Fibroblast of lung (primary cell): ENCODE results near the gene SCUBE1. TPM values are rescaled to one million over a fixed set of nuclear protein-coding genes. Genes with fewer than 3 reads are reported as not detected.
A peak's percentile ranks its signal among the peaks of the same experiment; 100 is the strongest.

Experiments
- DNase-seq, 2 donors: peaks; one replicate each; pipeline versions ENCODE4 v3.0.0 to v3.0.0-alpha.2; 2010; ENCODE audit warnings: low read depth in 2 of 2
- H2AFZ ChIP-seq: 2 replicates; pipeline ENCODE4 v1.5.1; 2012; ENCODE audit warnings: low read length, control low read depth, inconsistent platforms
- H3K27ac ChIP-seq: 2 replicates; pipeline ENCODE4 v1.5.1; 2011; ENCODE audit warnings: low read length, control low read depth; ENCODE audit not compliant: insufficient read depth
- H3K27me3 ChIP-seq: 2 replicates; pipeline ENCODE4 v1.5.1; 2011; ENCODE audit warnings: mild to moderate bottlenecking, low read length; ENCODE audit not compliant: control insufficient read depth, insufficient read depth
- H3K36me3 ChIP-seq: 2 replicates; pipeline ENCODE4 v1.5.1; 2011; ENCODE audit warnings: low read length; ENCODE audit not compliant: control insufficient read depth, insufficient read depth
- H3K4me1 ChIP-seq: 2 replicates; pipeline ENCODE4 v1.5.1; 2011; ENCODE audit warnings: low read length; ENCODE audit not compliant: control insufficient read depth, insufficient read depth; ENCODE audit errors: extremely low read depth
- H3K4me2 ChIP-seq: 2 replicates; pipeline ENCODE4 v1.5.1; 2011; ENCODE audit warnings: low read length, control low read depth; ENCODE audit not compliant: insufficient read depth; ENCODE audit errors: extremely low read depth
- H3K4me3 ChIP-seq, 4 experiments: fragments of 200-600 bp in 1 of 4; sonication (generic) in 1 of 4; replicated peaks in 1 of 4; 2 replicates each; pipeline ENCODE4 v1.5.1; 2011 to 2016; ENCODE audit warnings: low read length in 4 of 4, low read depth in 3 of 4, mild to moderate bottlenecking in 3 of 4, control low read depth in 2 of 4, inconsistent platforms in 1 of 4, mixed read lengths in 1 of 4; ENCODE audit not compliant: insufficient read depth in 1 of 4; ENCODE audit errors: control extremely low read depth in 1 of 4
- H3K79me2 ChIP-seq: 2 replicates; pipeline ENCODE4 v1.5.1; 2012; ENCODE audit warnings: mild to moderate bottlenecking, low read length, inconsistent platforms; ENCODE audit not compliant: control insufficient read depth, insufficient read depth
- H3K9ac ChIP-seq: 2 replicates; pipeline ENCODE4 v1.5.1; 2011; ENCODE audit warnings: mild to moderate bottlenecking, low read length, control low read depth; ENCODE audit not compliant: insufficient read depth
- H3K9me3 ChIP-seq: 2 replicates; pipeline ENCODE4 v1.5.1; 2012; ENCODE audit warnings: low read depth, low read length; ENCODE audit not compliant: control insufficient read depth, insufficient read depth
- H4K20me1 ChIP-seq: 2 replicates; pipeline ENCODE4 v1.5.1; 2011; ENCODE audit warnings: low read length; ENCODE audit not compliant: control insufficient read depth, insufficient read depth; ENCODE audit errors: extremely low read depth
- EZH2 ChIP-seq: IDR thresholded peaks from 2 replicates; pipeline ENCODE4 v1.5.1; 2012; ENCODE audit warnings: low read length, control low read depth, mild to moderate bottlenecking; ENCODE audit errors: missing control alignments
- polyA plus RNA-seq, 2 donors: library from polyadenylated mRNA; depleted of rRNA in 1 of 2; stranded (reverse) in 1 of 2; unstranded in 1 of 2; fragments of >200 nt; gene quantifications; 2 replicates each; pipeline ENCODE4 v1.2.1, GENCODE V29; 2011 to 2012; ENCODE audit warnings: missing spikeins in 1 of 2
- total RNA-seq: library from RNA; depleted of rRNA; stranded (reverse); fragments of >200 nt; gene quantifications from 2 replicates; pipeline ENCODE4 v1.2.1, GENCODE V29; 2014
- TF ChIP-seq, protein P1 (sequence below), 2 donors: IDR thresholded peaks in 1 of 2; conservative IDR thresholded peaks in 1 of 2; 1 replicate in 1 of 2; 2 replicates in 1 of 2; pipeline ENCODE4 v1.5.1; 2011 to 2012; ENCODE audit warnings: low read length in 2 of 2, control low read depth in 1 of 2, inconsistent platforms in 1 of 2, low read depth in 1 of 2, mild to moderate bottlenecking in 1 of 2

The SCUBE1 gene
- total and polyA plus RNA-seq, 2 donors (not counting 1 experiment from before 2014, with no cell fraction given) = 0.17 TPM; not detected in 1

- TF ChIP-seq, protein P1, sequence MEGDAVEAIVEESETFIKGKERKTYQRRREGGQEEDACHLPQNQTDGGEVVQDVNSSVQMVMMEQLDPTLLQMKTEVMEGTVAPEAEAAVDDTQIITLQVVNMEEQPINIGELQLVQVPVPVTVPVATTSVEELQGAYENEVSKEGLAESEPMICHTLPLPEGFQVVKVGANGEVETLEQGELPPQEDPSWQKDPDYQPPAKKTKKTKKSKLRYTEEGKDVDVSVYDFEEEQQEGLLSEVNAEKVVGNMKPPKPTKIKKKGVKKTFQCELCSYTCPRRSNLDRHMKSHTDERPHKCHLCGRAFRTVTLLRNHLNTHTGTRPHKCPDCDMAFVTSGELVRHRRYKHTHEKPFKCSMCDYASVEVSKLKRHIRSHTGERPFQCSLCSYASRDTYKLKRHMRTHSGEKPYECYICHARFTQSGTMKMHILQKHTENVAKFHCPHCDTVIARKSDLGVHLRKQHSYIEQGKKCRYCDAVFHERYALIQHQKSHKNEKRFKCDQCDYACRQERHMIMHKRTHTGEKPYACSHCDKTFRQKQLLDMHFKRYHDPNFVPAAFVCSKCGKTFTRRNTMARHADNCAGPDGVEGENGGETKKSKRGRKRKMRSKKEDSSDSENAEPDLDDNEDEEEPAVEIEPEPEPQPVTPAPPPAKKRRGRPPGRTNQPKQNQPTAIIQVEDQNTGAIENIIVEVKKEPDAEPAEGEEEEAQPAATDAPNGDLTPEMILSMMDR (conservative IDR thresholded peaks at IDR 0.05 in 1 of 2, IDR thresholded peaks at IDR 0.05 in 1 of 2; ENCODE audit: low read depth in 1 of 2, low read length in 2 of 2) = no peak
- TF ChIP-seq EZH2 = no peak
- Histone ChIP-seq H3K27me3 (peaks cover 2% of the 10 kb centered on the region), H4K20me1 (no peaks in the 10 kb centered on the region), H2AFZ (no peak overlapping the region), H3K4me1 (no peaks in the 10 kb centered on the region), H3K36me3 (no peaks in the 10 kb centered on the region), H3K79me2 (no peaks in the 10 kb centered on the region), H3K9me3 (no peaks in the 10 kb centered on the region), H3K4me2 (no peak overlapping the region), H3K4me3 (no peak overlapping the region), H3K9ac (no peak overlapping the region), H3K27ac (no peak overlapping the region)
- peak in 1 of 2 donors; percentile 54 for DNase-seq
These were observed 34.9 kb downstream of the SCUBE1 start for GRCh38 chr22:43308060-43308830.

DNA sequence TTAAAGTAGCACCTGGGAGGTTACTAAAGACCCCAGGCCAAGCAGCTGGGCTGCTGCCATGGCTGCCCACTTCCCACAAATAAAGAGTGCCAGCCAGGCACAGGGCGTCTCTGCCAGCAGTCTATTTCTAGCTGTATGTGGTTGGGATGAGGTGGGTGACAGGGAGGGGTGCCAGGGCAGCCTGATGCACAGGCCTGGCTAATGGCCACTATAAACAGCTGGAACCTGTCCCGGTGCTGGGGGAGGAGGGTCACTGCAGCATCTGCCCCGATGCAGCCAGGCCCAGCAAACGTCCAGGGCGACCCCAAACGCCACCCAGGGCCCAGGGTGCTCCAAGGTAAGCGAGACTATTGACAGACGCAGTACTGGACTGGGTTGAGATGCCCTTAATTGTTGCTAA, 37.4 kb downstream of the SCUBE1 start:
- Histone ChIP-seq H3K4me3 (no peak overlapping the region), H3K4me1 (no peaks in the 10 kb centered on the region), H4K20me1 (no peaks in the 10 kb centered on the region), H2AFZ (no peak overlapping the region), H3K36me3 (no peaks in the 10 kb centered on the region), H3K9ac (no peak overlapping the region), H3K9me3 (no peaks in the 10 kb centered on the region), H3K4me2 (no peak overlapping the region), H3K79me2 (no peaks in the 10 kb centered on the region), H3K27ac (no peak overlapping the region), H3K27me3 (peaks cover 2% of the 10 kb centered on the region)
- TF ChIP-seq, protein P1 (conservative IDR thresholded peaks at IDR 0.05 in 1 of 2, IDR thresholded peaks at IDR 0.05 in 1 of 2; ENCODE audit: low read depth in 1 of 2, low read length in 2 of 2) = no peak
- no peak for TF ChIP-seq EZH2
- DNase-seq = no peak

DNA sequence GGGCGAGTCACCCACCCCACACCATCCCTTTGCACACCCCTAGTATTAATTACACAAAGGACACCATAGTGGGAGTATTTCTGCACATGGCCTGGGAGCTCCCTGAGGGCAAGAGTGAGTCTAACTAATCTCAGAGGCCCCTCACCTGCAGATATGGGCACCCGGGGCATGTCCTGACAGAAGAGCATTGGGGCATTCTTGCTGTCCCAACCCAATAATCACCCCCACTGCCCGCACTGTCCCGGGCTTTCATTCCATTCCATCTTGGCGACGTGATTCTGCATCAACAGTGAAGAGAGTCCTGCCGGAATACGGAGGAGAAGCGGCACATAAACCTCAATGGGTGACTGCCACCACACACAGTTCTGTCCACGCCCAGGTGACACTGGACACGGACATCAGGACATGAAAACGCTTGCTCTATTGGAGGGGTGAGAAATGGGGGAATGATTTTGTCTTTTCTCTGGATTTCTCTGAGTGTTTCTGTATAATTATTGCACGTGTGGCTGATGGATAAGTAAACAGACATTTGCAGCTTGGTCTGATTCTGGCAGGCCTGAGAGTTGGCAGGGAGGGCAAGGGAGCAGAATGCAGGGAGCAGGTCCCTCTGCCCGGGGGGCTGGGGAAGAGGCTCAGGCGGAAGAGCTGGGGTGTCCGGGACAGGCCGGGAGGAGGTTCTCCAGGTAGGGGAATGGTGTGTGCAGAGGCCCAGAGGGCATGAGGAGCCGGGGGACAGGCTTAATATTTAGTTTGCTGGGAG, 38.2 kb downstream of the SCUBE1 start:
- Histone ChIP-seq H3K27ac (no peak overlapping the region), H2AFZ (no peak overlapping the region), H3K27me3 (peaks cover 2% of the 10 kb centered on the region), H3K36me3 (no peaks in the 10 kb centered on the region), H3K9ac (no peak overlapping the region), H3K4me2 (no peak overlapping the region), H4K20me1 (no peaks in the 10 kb centered on the region), H3K4me1 (no peaks in the 10 kb centered on the region), H3K9me3 (no peaks in the 10 kb centered on the region), H3K79me2 (no peaks in the 10 kb centered on the region), H3K4me3 (no peak overlapping the region)
- TF ChIP-seq, protein P1 (conservative IDR thresholded peaks at IDR 0.05 in 1 of 2, IDR thresholded peaks at IDR 0.05 in 1 of 2; ENCODE audit: low read depth in 1 of 2, low read length in 2 of 2) = no peak
- TF ChIP-seq EZH2 = no peak
- DNase-seq = no peak
